Lung (tissue), 12 donors: ENCODE measurements around the gene TANC2. TPM values are rescaled to one million over a fixed set of nuclear protein-coding genes. Genes with fewer than 3 reads are reported as not detected.

Source experiments
- ATAC-seq: fragments of 200-7000 bp; cut with Tn5 transposase; one replicate; pipeline ENCODE4 v1.9.1; 2020; ENCODE audit warnings: moderate number of reproducible peaks; ENCODE audit not compliant: insufficient read depth, low FRiP score
- DNase-seq, 3 donors: peaks; one replicate each; pipeline ENCODE4 v3.0.0-alpha.2; 2013 to 2017
- H3K27ac ChIP-seq, 2 donors: one replicate each; pipeline ENCODE4 v1.5.1; 2013; ENCODE audit warnings: mild to moderate bottlenecking in 2 of 2, moderate library complexity in 2 of 2, control low read depth in 1 of 2, inconsistent platforms in 1 of 2, low read depth in 1 of 2, low read length in 1 of 2
- H3K27me3 ChIP-seq, 3 donors: one replicate each; pipeline ENCODE4 v1.5.1; 2013; ENCODE audit warnings: low read length in 2 of 3; ENCODE audit not compliant: control insufficient read depth in 3 of 3, insufficient read depth in 3 of 3
- H3K36me3 ChIP-seq, 4 donors: one replicate each; pipeline ENCODE4 v1.5.1; 2013; ENCODE audit warnings: low read length in 4 of 4, mild to moderate bottlenecking in 1 of 4, moderate library complexity in 1 of 4; ENCODE audit not compliant: control insufficient read depth in 4 of 4, insufficient read depth in 4 of 4
- H3K4me1 ChIP-seq, 5 donors: one replicate each; pipeline ENCODE4 v1.5.1; 2013; ENCODE audit warnings: low read length in 5 of 5, mild to moderate bottlenecking in 2 of 5, moderate library complexity in 1 of 5; ENCODE audit not compliant: control insufficient read depth in 5 of 5, insufficient read depth in 5 of 5
- H3K4me3 ChIP-seq: one replicate; pipeline ENCODE4 v1.5.1; 2013; ENCODE audit warnings: mild to moderate bottlenecking, control low read depth, moderate library complexity
- H3K9ac ChIP-seq, 2 donors: one replicate each; pipeline ENCODE4 v1.5.1; 2013; ENCODE audit warnings: low read length in 2 of 2, control low read depth in 1 of 2; ENCODE audit not compliant: insufficient read depth in 1 of 2
- H3K9me3 ChIP-seq, 4 donors: one replicate each; pipeline ENCODE4 v1.5.1; 2013; ENCODE audit warnings: low read length in 3 of 4, mild to moderate bottlenecking in 1 of 4, moderate library complexity in 1 of 4; ENCODE audit not compliant: control insufficient read depth in 4 of 4, insufficient read depth in 3 of 4
- CTCF ChIP-seq: IDR thresholded peaks from 2 replicates; pipeline ENCODE4 v1.5.1; 2012; ENCODE audit warnings: mild to moderate bottlenecking; ENCODE audit errors: control extremely low read depth, extremely low read depth
- WGBS, 2 donors: extraction: QIAGEN DNeasy Blood & Tissue Kit; methylation state at CpG; one replicate each; pipeline ENCODE4 v1.1.7; 2013; 5-methylcytosine and 5-hydroxymethylcytosine counted together
- polyA plus RNA-seq, 2 donors: library from polyadenylated mRNA; stranded (reverse); fragments of 200-250 nt; gene quantifications; one replicate each; pipeline ENCODE4 v1.2.1, GENCODE V29; 2013
- total RNA-seq, 2 donors: library from RNA; depleted of rRNA in 1 of 2; stranded (reverse); fragments of >200 nt in 1 of 2; gene quantifications; one replicate each; pipeline ENCODE4 v1.2.1, GENCODE V29; 2014 to 2021
- donor health status: control.
- donor health status: control.
- donor health status: Bipolar disorder and iron deficiency.
- donor health status: healthy.
- donor health status: DM: yes; HTN: yes; CAD: no.

Gene TANC2
- total and polyA plus RNA-seq, 4 donors, result 15.0 to 136 (median 52.4) TPM

GRCh38 chr17:62998665-62999393, 32.8 kb downstream of the TANC2 start:
- 100% methylated on average over 1 of the region's 1 CpG for WGBS, 2 donors
- H3K9ac ChIP-seq, result no peak overlapping the region

GRCh38 chr17:62999736-63000135, 33.7 kb downstream of the TANC2 start:
- H3K27me3 ChIP-seq, result no peaks in the 10 kb centered on the region
- DNase-seq (no peak), ATAC-seq (no peak)
- no peak overlapping the region for H3K9ac ChIP-seq
- no peaks in the 10 kb centered on the region for H3K9me3 ChIP-seq
- H3K4me1 ChIP-seq, result peaks cover 0 to 9% (median 0%) of the 10 kb centered on the region in 5 donors
- no peak overlapping the region for H3K4me3 ChIP-seq
- no peak for TF ChIP-seq CTCF
- peaks cover 0 to 3% (median 0%) of the 10 kb centered on the region in 4 donors for H3K36me3 ChIP-seq
- H3K27ac ChIP-seq, result no peak overlapping the region
- WGBS, 2 donors, result 96 to 98% methylated on average over 3 of the region's 3 CpGs

More at GRCh38 chr17:62998665-62999393, 32.8 kb downstream of the TANC2 start:
- Histone ChIP-seq H3K27ac (no peak overlapping the region), H3K4me3 (no peak overlapping the region), H3K4me1 (peaks cover 0 to 9% (median 0%) of the 10 kb centered on the region in 5 donors), H3K9me3 (no peaks in the 10 kb centered on the region), H3K27me3 (no peaks in the 10 kb centered on the region), H3K36me3 (peaks cover 0 to 3% (median 0%) of the 10 kb centered on the region in 4 donors)
- DNase-seq (no peak), ATAC-seq (no peak)
- no peak for TF ChIP-seq CTCF

GRCh38 chr17:63001689-63002394, 35.8 kb downstream of the TANC2 start:
- peaks cover 0 to 3% (median 0%) of the 10 kb centered on the region in 4 donors for H3K36me3 ChIP-seq
- H3K9ac ChIP-seq, result no peak overlapping the region
- H3K4me1 ChIP-seq, result peaks cover 0 to 4% (median 0%) of the 10 kb centered on the region in 5 donors
- DNase-seq (no peak), ATAC-seq (no peak)
- TF ChIP-seq CTCF, result no peak
- WGBS, 2 donors, result 90 to 94% methylated on average over 5 of the region's 5 CpGs
- H3K9me3 ChIP-seq, result no peaks in the 10 kb centered on the region
- no peak overlapping the region for H3K4me3 ChIP-seq
- no peak overlapping the region for H3K27ac ChIP-seq
- H3K27me3 ChIP-seq, result no peaks in the 10 kb centered on the region
